ENCODE results near the gene IFNK. TPM values are rescaled to one million over a fixed set of nuclear protein-coding genes. Genes with fewer than 3 reads are reported as not detected.

Gene IFNK
- polyA plus RNA-seq, 1 experiment = not detected

DNA sequence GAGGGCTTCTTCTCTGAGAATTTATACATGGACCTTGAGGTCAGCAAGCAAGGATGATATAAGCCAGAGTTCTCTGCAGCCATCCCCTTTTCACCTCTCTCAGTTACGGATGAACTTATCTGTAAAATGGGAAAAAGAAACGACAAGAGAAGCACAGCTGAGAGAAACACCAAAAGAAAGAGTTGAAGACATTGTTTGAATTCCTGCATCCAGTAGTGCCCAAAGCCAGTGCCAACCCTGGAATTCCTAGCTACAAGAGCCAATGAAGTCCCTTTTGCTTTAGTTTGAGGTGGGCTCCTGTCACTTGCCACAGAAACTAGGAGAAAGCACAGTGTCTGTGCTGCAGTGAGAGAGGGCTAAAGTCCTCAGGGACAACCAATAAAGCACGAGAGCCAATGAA, 12.1 kb downstream of the IFNK start:
- TF ChIP-seq, protein P1, sequence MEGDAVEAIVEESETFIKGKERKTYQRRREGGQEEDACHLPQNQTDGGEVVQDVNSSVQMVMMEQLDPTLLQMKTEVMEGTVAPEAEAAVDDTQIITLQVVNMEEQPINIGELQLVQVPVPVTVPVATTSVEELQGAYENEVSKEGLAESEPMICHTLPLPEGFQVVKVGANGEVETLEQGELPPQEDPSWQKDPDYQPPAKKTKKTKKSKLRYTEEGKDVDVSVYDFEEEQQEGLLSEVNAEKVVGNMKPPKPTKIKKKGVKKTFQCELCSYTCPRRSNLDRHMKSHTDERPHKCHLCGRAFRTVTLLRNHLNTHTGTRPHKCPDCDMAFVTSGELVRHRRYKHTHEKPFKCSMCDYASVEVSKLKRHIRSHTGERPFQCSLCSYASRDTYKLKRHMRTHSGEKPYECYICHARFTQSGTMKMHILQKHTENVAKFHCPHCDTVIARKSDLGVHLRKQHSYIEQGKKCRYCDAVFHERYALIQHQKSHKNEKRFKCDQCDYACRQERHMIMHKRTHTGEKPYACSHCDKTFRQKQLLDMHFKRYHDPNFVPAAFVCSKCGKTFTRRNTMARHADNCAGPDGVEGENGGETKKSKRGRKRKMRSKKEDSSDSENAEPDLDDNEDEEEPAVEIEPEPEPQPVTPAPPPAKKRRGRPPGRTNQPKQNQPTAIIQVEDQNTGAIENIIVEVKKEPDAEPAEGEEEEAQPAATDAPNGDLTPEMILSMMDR (IDR thresholded peaks at IDR 0.05; ENCODE audit: low read depth, low read length) = no peak
- Histone ChIP-seq H3K27me3 (ENCODE audit: control insufficient read depth, insufficient read depth, low read length) (peaks cover 8% of the 10 kb centered on the region), H3K4me3 (ENCODE audit: low read depth, low read length) (no peak overlapping the region), H3K9me3 (ENCODE audit: control insufficient read depth, insufficient read depth, low read length) (no peaks in the 10 kb centered on the region), H3K27ac (ENCODE audit: low read depth, low read length) (no peak overlapping the region)
- POLR2A ChIA-PET = no interaction called here
- DNase-seq (ENCODE audit: low read depth, low spot score) = no peak
- CTCF ChIA-PET = interaction anchor here (0.8 kb wide), 1 partner anchor 24 kb away, joined by 3 read pairs; no protein-coding TSS in a partner anchor

DNA sequence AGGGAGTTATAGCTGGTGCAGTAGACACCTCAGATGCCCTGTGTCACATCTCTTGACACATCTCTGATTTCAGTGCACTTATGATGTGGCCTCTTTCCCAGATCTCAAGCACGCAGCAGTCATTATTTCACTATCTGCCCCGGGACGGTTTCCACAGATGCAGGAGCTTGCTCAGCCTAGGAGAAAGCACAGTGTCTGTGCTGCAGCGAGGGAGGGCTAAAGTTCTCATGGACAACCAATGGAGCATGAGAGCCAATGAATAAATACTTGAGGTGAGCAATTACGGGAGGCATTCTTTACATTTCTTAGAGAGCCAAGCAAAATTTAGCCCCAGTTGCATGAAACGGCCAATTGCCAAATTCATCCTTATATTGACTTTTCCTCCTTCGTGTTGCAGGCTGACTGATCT, 12.9 kb downstream of the IFNK start:
- Histone ChIP-seq H3K4me3 (ENCODE audit: low read depth, low read length) (no peak overlapping the region), H3K27ac (ENCODE audit: low read depth, low read length) (no peak overlapping the region), H3K27me3 (ENCODE audit: control insufficient read depth, insufficient read depth, low read length) (peaks cover 3% of the 10 kb centered on the region), H3K9me3 (ENCODE audit: control insufficient read depth, insufficient read depth, low read length) (no peaks in the 10 kb centered on the region)
- no peak for DNase-seq (ENCODE audit: low read depth, low spot score)
- POLR2A ChIA-PET = no interaction called here
- TF ChIP-seq, protein P1 (IDR thresholded peaks at IDR 0.05; ENCODE audit: low read depth, low read length) = no peak
- CTCF ChIA-PET = no interaction called here

DNA sequence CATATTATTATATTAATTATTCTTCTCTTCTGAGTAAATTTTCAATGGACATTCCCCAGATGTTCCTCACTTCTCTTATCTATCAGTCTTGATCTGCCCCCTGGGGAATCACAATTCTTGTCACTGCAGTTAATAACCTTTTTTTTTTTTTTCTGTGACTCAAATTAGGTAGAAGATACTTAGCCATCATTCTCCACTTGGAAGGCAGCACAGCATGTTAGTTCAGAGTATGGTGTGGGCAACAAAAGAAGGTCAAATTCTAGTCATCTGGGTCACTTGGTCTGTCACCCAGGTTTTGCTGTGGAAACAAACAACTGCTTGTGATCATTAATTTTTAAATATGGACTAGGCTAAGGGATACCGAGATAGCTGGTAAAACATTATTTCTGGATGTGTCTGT, 13.7 kb downstream of the IFNK start:
- CTCF ChIA-PET = interaction anchor here (2.7 to 12.8 kb wide), 2 partner anchors 8 to 205 kb away, joined by 15 to 211 read pairs; partner anchors contain the start of gene MOB3B
- Histone ChIP-seq H3K27me3 (ENCODE audit: control insufficient read depth, insufficient read depth, low read length) (peaks cover 3% of the 10 kb centered on the region), H3K27ac (ENCODE audit: low read depth, low read length) (no peak overlapping the region), H3K9me3 (ENCODE audit: control insufficient read depth, insufficient read depth, low read length) (no peaks in the 10 kb centered on the region), H3K4me3 (ENCODE audit: low read depth, low read length) (no peak overlapping the region)
- TF ChIP-seq, protein P1 (IDR thresholded peaks at IDR 0.05; ENCODE audit: low read depth, low read length) = no peak
- DNase-seq (ENCODE audit: low read depth, low spot score) = no peak
- POLR2A ChIA-PET = no interaction called here

DNA sequence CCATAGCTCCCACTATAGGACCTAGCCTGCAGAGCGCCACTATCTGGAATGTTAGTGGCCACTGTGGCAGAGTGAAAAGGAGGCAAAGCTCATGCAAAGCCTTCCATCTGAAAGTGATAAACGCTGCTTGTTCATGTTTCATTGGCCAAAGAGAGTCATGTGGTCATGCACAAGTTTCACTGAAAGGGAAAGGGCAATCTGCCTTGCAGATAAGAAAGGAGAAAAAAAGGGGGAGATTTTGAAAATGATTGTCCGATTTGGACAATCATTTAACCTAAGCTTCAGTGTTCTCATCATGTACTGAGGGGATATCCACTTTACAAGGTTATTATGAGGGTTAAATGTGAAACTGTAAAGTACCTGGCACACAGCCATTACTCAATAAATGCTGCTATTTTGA, 14.6 kb downstream of the IFNK start:
- Histone ChIP-seq H3K9me3 (ENCODE audit: control insufficient read depth, insufficient read depth, low read length) (no peaks in the 10 kb centered on the region), H3K27ac (ENCODE audit: low read depth, low read length) (no peak overlapping the region), H3K27me3 (ENCODE audit: control insufficient read depth, insufficient read depth, low read length) (peaks cover 3% of the 10 kb centered on the region), H3K4me3 (ENCODE audit: low read depth, low read length) (no peak overlapping the region)
- TF ChIP-seq, protein P1 (IDR thresholded peaks at IDR 0.05; ENCODE audit: low read depth, low read length) = no peak
- ChIA-PET POLR2A (no interaction called here), CTCF (interaction anchor here (1.3 to 12.8 kb wide), 3 partner anchors 9 to 206 kb away, joined by 3 to 211 read pairs (median 15); partner anchors contain the start of gene MOB3B)
- no peak for DNase-seq (ENCODE audit: low read depth, low spot score)

DNA sequence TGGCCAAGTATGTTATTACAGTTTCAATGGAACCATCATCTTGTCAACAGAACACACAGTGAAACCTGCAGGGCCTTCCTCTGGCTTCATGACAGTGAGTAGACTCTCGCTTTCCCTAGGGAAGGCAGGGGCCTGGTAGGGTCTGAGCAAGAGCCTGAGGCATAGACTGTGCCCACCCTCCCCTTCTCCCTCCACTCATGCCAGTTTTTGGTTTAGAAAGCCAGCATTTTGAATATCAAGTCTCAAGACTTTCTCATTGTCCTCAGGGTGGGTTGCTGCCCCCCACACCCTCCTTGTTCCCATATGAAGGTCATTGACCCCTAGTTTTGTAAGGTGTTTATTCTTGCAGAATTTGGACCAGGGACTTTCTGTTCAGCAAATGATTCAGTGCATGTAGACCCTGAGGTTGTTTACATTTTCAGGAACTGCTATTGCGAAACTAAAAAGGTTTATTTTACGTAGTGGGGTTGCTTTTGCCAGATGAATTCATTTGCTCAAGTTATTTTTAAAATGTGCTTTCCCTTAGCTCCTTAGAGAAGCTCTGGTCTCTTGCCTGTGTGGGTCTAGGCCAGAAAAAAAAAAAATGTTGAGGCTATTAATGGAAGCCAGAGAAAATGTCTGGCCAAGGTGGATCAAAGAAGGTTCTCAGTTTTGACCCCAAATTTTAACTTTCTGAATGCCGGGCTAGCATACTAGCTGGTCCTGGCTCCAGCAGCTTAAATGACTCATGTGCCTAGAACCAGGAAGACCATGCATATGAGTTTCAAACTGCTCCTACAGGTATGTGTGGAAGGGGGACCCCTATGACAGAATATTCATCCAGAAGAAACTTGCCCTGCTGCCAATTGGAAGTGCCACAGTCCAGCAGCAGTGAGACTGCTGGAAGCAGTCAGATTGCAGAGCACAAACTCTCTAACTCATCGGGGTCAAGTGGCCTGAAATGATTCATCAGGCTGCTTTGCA, 15.7 kb downstream of the IFNK start:
- Histone ChIP-seq H3K9me3 (ENCODE audit: control insufficient read depth, insufficient read depth, low read length) (no peaks in the 10 kb centered on the region), H3K27ac (ENCODE audit: low read depth, low read length) (peak overlapping the region; percentile 80), H3K27me3 (ENCODE audit: control insufficient read depth, insufficient read depth, low read length) (no peaks in the 10 kb centered on the region), H3K4me3 (ENCODE audit: low read depth, low read length) (no peak overlapping the region)
- peak; percentile 51 for DNase-seq (ENCODE audit: low read depth, low spot score)
- CTCF ChIA-PET = interaction anchor here (0.7 to 12.8 kb wide), 4 partner anchors 8 to 207 kb away, joined by 3 to 211 read pairs (median 10); partner anchors contain the start of gene MOB3B
- POLR2A ChIA-PET = interaction anchor here (0.6 kb wide), 1 partner anchor 9 kb away, joined by 4 read pairs; no protein-coding TSS in a partner anchor
- TF ChIP-seq, protein P1 (IDR thresholded peaks at IDR 0.05; ENCODE audit: low read depth, low read length) = no peak

Measured in AG04450 (cell line).